HepG2 (cell line): Measurements from ENCODE around the gene LAMC1. TPM values are rescaled to one million over a fixed set of nuclear protein-coding genes. Genes with fewer than 3 reads are reported as not detected.

Source experiments
- GABPB1 ChIP-seq: IDR thresholded peaks from 2 replicates; pipeline ENCODE4 v1.6.1; 2016; ENCODE audit warnings: mild to moderate bottlenecking, missing genetic modification reagents, moderate library complexity, missing compliant biosample characterization
- JUND ChIP-seq: sonication (generic); formaldehyde crosslinking; IDR thresholded peaks from 2 replicates; pipeline ENCODE4 v1.8.0; 2022; ENCODE audit warnings: mild to moderate bottlenecking, missing genetic modification reagents
- KLF13 ChIP-seq: sonication (generic); formaldehyde crosslinking; IDR thresholded peaks from 2 replicates; pipeline ENCODE4 v1.4.0; 2020; ENCODE audit warnings: mild to moderate bottlenecking, missing genetic modification reagents
- MTA1 ChIP-seq: sonication (generic); formaldehyde crosslinking; IDR thresholded peaks from 2 replicates; pipeline ENCODE4 v1.4.0; 2020; ENCODE audit warnings: missing genetic modification reagents, mild to moderate bottlenecking, borderline replicate concordance
- NCOR1 ChIP-seq: fragments of 200-600 bp; sonication (generic); IDR thresholded peaks from 2 replicates; pipeline ENCODE4 v1.7.0; 2017; ENCODE audit warnings: antibody characterized with exemption, low read length, borderline replicate concordance
- NFRKB ChIP-seq: fragments of 450-650 bp; IDR thresholded peaks from 2 replicates; pipeline ENCODE4 v1.6.1; 2017
- SATB2 ChIP-seq: sonication (generic); formaldehyde crosslinking; IDR thresholded peaks from 2 replicates; pipeline ENCODE4 v1.5.0; 2020; ENCODE audit warnings: missing genetic modification reagents
- SIX4 ChIP-seq: sonication (generic); formaldehyde crosslinking; IDR thresholded peaks from 2 replicates; pipeline ENCODE4 v1.4.0; 2020; ENCODE audit warnings: missing genetic modification reagents
- TBX2 ChIP-seq: sonication (generic); formaldehyde crosslinking; IDR thresholded peaks from 2 replicates; pipeline ENCODE4 v1.5.0; 2020; ENCODE audit warnings: missing genetic modification reagents, mild to moderate bottlenecking, borderline replicate concordance
- TMF1 ChIP-seq: sonication (generic); formaldehyde crosslinking; IDR thresholded peaks from 2 replicates; pipeline ENCODE4 v1.8.1; 2022; ENCODE audit warnings: low read depth, missing genetic modification reagents
- ZBTB1 ChIP-seq: sonication (generic); formaldehyde crosslinking; IDR thresholded peaks from 2 replicates; pipeline ENCODE4 v1.4.0; 2020; ENCODE audit warnings: missing genetic modification reagents, borderline replicate concordance
- ZNF101 ChIP-seq: sonication (generic); formaldehyde crosslinking; IDR thresholded peaks from 2 replicates; pipeline ENCODE4 v1.4.0; 2020; ENCODE audit warnings: mild to moderate bottlenecking, low read depth, missing genetic modification reagents, borderline replicate concordance
- ZNF3 ChIP-seq: IDR thresholded peaks from 2 replicates; pipeline ENCODE4 v1.7.0; 2017; ENCODE audit warnings: inconsistent platforms
- ZNF30 ChIP-seq: sonication (generic); formaldehyde crosslinking; IDR thresholded peaks from 2 replicates; pipeline ENCODE4 v1.5.0; 2020; ENCODE audit warnings: mild to moderate bottlenecking, missing genetic modification reagents
- ZSCAN25 ChIP-seq: sonication (generic); formaldehyde crosslinking; IDR thresholded peaks from 2 replicates; pipeline ENCODE4 v1.8.0; 2022; ENCODE audit warnings: mild to moderate bottlenecking, missing genetic modification reagents
- polyA plus RNA-seq, 8 experiments: library from polyadenylated mRNA; depleted of rRNA in 3 of 8; stranded (reverse) in 7 of 8; unstranded in 1 of 8; fragments of >200 nt; fragmentation: Illumina TruSeq in 4 of 8; extraction: Trizol in 4 of 8; gene quantifications; 2 replicates each; pipeline versions ENCODE4 v1.2.1 to v1.2.3, GENCODE V29; 2011 to 2016; ENCODE audit warnings: low read depth in 4 of 8, missing spikeins in 1 of 8, mixed read lengths in 1 of 8; ENCODE audit not compliant: insufficient read depth in 1 of 8
- total RNA-seq, 5 experiments: library from RNA; depleted of rRNA; stranded (reverse); fragments of >200 nt; fragmentation: Illumina TruSeq; extraction: Trizol; gene quantifications; 2 replicates each; pipeline ENCODE4 v1.2.3, GENCODE V29; 2016; ENCODE audit warnings: low read depth in 1 of 5
- TF ChIP-seq, protein P1 (sequence below): sonication (generic); formaldehyde crosslinking; IDR thresholded peaks from 2 replicates; pipeline ENCODE4 v1.4.0; 2020; ENCODE audit warnings: missing genetic modification reagents
- TF ChIP-seq, protein P2 (sequence below): sonication (generic); formaldehyde crosslinking; IDR thresholded peaks from 2 replicates; pipeline ENCODE4 v1.8.0; 2022; ENCODE audit warnings: mild to moderate bottlenecking, missing genetic modification reagents, moderate library complexity
- TF ChIP-seq, protein P3 (sequence below): IDR thresholded peaks from 2 replicates; pipeline ENCODE4 v1.6.1; 2012; ENCODE audit warnings: low read length, improper control_type of control experiment
- TF ChIP-seq, protein P4 (sequence below): IDR thresholded peaks from 2 replicates; pipeline ENCODE4 v1.6.1; 2012; ENCODE audit warnings: inconsistent platforms
- TF ChIP-seq, protein P5 (sequence below): sonication (generic); formaldehyde crosslinking; IDR thresholded peaks from 2 replicates; pipeline ENCODE4 v1.4.0; 2020; ENCODE audit warnings: mild to moderate bottlenecking, missing genetic modification reagents

The LAMC1 gene
- total and polyA plus RNA-seq, 2 of the 13 experiments (the other 11 are each of a cell fraction or from before 2014, with no cell fraction given): 58.5 to 137 TPM

DNA sequence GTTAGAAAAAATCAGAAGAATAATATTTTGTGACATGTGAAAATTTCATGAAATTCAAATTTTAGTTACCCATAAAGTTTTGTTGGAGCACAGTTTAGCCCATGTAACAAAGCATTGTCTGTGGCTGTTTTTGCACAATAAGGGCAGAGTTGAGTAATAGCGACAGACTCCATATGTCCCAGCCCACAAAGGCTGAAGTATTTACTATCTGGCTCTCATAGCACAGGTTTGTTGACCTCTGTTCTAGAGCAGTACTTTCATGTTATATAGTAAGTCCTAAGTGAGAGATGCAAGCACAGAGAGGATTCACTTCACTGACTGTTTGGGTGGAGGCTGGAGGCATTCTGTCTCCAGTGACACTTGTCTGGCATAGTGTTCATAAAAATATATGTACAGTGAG lies 6.8 kb downstream of the LAMC1 start (continued):
- TF ChIP-seq, protein P1, sequence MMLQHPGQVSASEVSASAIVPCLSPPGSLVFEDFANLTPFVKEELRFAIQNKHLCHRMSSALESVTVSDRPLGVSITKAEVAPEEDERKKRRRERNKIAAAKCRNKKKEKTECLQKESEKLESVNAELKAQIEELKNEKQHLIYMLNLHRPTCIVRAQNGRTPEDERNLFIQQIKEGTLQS (CRISPR knock-in tag): 0 out of 2 replicates have a peak, but pooled peaks have one; percentile 27
- no peak; the same call in 1 of the 2 replicates for TF ChIP-seq GABPB1 (CRISPR knock-in tag)
- TF ChIP-seq ZBTB1 (CRISPR knock-in tag): no peak
- no peak for TF ChIP-seq JUND
- TF ChIP-seq SIX4: 0 out of 2 replicates have a peak, but pooled peaks have one; percentile 58
- TF ChIP-seq ZNF30 (CRISPR knock-in tag): no peak
- TF ChIP-seq MTA1 (CRISPR knock-in tag): no peak
- TF ChIP-seq NFRKB: no peak
- TF ChIP-seq, protein P2, sequence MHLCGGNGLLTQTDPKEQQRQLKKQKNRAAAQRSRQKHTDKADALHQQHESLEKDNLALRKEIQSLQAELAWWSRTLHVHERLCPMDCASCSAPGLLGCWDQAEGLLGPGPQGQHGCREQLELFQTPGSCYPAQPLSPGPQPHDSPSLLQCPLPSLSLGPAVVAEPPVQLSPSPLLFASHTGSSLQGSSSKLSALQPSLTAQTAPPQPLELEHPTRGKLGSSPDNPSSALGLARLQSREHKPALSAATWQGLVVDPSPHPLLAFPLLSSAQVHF: no peak
- TF ChIP-seq SATB2 (CRISPR knock-in tag): no peak
- TF ChIP-seq, protein P3, sequence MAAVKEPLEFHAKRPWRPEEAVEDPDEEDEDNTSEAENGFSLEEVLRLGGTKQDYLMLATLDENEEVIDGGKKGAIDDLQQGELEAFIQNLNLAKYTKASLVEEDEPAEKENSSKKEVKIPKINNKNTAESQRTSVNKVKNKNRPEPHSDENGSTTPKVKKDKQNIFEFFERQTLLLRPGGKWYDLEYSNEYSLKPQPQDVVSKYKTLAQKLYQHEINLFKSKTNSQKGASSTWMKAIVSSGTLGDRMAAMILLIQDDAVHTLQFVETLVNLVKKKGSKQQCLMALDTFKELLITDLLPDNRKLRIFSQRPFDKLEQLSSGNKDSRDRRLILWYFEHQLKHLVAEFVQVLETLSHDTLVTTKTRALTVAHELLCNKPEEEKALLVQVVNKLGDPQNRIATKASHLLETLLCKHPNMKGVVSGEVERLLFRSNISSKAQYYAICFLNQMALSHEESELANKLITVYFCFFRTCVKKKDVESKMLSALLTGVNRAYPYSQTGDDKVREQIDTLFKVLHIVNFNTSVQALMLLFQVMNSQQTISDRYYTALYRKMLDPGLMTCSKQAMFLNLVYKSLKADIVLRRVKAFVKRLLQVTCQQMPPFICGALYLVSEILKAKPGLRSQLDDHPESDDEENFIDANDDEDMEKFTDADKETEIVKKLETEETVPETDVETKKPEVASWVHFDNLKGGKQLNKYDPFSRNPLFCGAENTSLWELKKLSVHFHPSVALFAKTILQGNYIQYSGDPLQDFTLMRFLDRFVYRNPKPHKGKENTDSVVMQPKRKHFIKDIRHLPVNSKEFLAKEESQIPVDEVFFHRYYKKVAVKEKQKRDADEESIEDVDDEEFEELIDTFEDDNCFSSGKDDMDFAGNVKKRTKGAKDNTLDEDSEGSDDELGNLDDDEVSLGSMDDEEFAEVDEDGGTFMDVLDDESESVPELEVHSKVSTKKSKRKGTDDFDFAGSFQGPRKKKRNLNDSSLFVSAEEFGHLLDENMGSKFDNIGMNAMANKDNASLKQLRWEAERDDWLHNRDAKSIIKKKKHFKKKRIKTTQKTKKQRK: no peak
- peak; percentile 53; the same call in 1 of the 2 replicates for TF ChIP-seq ZSCAN25 (CRISPR knock-in tag)
- TF ChIP-seq TBX2: peak; percentile 50; the same call in 1 of the 2 replicates
- peak; percentile 87; the same call in 1 of the 2 replicates for TF ChIP-seq ZNF3 (CRISPR knock-in tag)
- peak; percentile 87; the same call in 1 of the 2 replicates for TF ChIP-seq NCOR1
- TF ChIP-seq, protein P4, sequence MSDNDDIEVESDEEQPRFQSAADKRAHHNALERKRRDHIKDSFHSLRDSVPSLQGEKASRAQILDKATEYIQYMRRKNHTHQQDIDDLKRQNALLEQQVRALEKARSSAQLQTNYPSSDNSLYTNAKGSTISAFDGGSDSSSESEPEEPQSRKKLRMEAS: peak; percentile 49; the same call in 1 of the 2 replicates
- TF ChIP-seq ZNF101 (CRISPR knock-in tag): no peak
- TF ChIP-seq, protein P5, sequence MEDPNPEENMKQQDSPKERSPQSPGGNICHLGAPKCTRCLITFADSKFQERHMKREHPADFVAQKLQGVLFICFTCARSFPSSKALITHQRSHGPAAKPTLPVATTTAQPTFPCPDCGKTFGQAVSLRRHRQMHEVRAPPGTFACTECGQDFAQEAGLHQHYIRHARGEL (CRISPR knock-in tag): no peak
- TF ChIP-seq TMF1 (CRISPR knock-in tag): no peak
- TF ChIP-seq KLF13: no peak
